K562 (cell line): ENCODE measurements around the gene OPA3. TPM values are rescaled to one million over a fixed set of nuclear protein-coding genes. Genes with fewer than 3 reads are reported as not detected.

Experiments used
- BRD4 ChIP-seq: fragments of 200-600 bp; sonication (generic); IDR thresholded peaks from 2 replicates; pipeline ENCODE4 v1.6.1; 2017; ENCODE audit warnings: inconsistent platforms
- CREB1 ChIP-seq, 2 experiments: sonication (generic) in 1 of 2; formaldehyde crosslinking in 1 of 2; IDR thresholded peaks; 2 replicates each; pipeline versions ENCODE4 v1.6.1 to v1.8.0; 2012 to 2022; ENCODE audit warnings: inconsistent platforms in 1 of 2, mild to moderate bottlenecking in 1 of 2, missing genetic modification reagents in 1 of 2, moderate library complexity in 1 of 2
- DLX4 ChIP-seq: fragments of 250-450 bp; sonication (Bioruptor Pico); IDR thresholded peaks from 2 replicates; pipeline ENCODE4 v1.6.1; 2021; ENCODE audit warnings: mild to moderate bottlenecking
- GATAD2B ChIP-seq: fragments of 450-650 bp; IDR thresholded peaks from 2 replicates; pipeline ENCODE4 v1.6.1; 2017; ENCODE audit warnings: mild to moderate bottlenecking, borderline replicate concordance
- GTF2F1 ChIP-seq: IDR thresholded peaks from 2 replicates; pipeline ENCODE4 v1.6.1; 2011; ENCODE audit warnings: low read depth, low read length, improper control_type of control experiment
- JUN ChIP-seq, 2 experiments: sonication (generic) in 1 of 2; formaldehyde crosslinking in 1 of 2; IDR thresholded peaks; 2 replicates each; pipeline versions ENCODE4 v1.6.1 to v1.8.0; 2012 to 2022; ENCODE audit warnings: borderline replicate concordance in 2 of 2, mild to moderate bottlenecking in 2 of 2, improper control_type of control experiment in 1 of 2, low read depth in 1 of 2, low read length in 1 of 2, missing genetic modification reagents in 1 of 2
- KLF6 ChIP-seq: fragments of 250-450 bp; sonication (Bioruptor Pico); IDR thresholded peaks from 2 replicates; pipeline ENCODE4 v1.4.0; 2020; ENCODE audit warnings: mild to moderate bottlenecking, moderate library complexity, borderline replicate concordance
- RBFOX2 ChIP-seq: fragments of 200-400 bp; formaldehyde crosslinking; IDR thresholded peaks from 2 replicates; pipeline ENCODE4 v1.6.1; 2017; ENCODE audit warnings: low read depth, mild to moderate bottlenecking, low read length, moderate library complexity
- RFX5 ChIP-seq: IDR thresholded peaks from 2 replicates; pipeline ENCODE4 v1.6.1; 2011; ENCODE audit warnings: low read depth, mild to moderate bottlenecking, improper control_type of control experiment, low read length
- SAP30 ChIP-seq: fragments of 200-600 bp; sonication (generic); IDR thresholded peaks from 2 replicates; pipeline ENCODE4 v1.6.1; 2012; ENCODE audit warnings: borderline replicate concordance, low read depth, mild to moderate bottlenecking, moderate library complexity, low read length, control low read depth, inconsistent platforms; ENCODE audit not compliant: insufficient read depth, poor library complexity, severe bottlenecking
- SMAD4 ChIP-seq: fragments of 250-450 bp; sonication (Bioruptor Pico); conservative IDR thresholded peaks from 2 replicates; pipeline ENCODE4 v1.8.0; 2021; ENCODE audit warnings: inconsistent platforms, mild to moderate bottlenecking, moderate library complexity
- SUPT5H ChIP-seq: fragments of 450-650 bp; IDR thresholded peaks from 2 replicates; pipeline ENCODE4 v1.6.1; 2016
- TAF1 ChIP-seq: IDR thresholded peaks from 2 replicates; pipeline ENCODE4 v1.6.1; 2011; ENCODE audit warnings: mild to moderate bottlenecking, low read length, moderate library complexity; ENCODE audit not compliant: insufficient read depth, control insufficient read depth, severe bottlenecking; ENCODE audit errors: extremely low read depth
- TAL1 ChIP-seq: fragments of 450-650 bp; IDR thresholded peaks from 2 replicates; pipeline ENCODE4 v1.6.1; 2016; ENCODE audit warnings: mild to moderate bottlenecking
- TCF7 ChIP-seq: sonication (generic); IDR thresholded peaks from 2 replicates; pipeline ENCODE4 v1.6.1; 2016; ENCODE audit warnings: antibody characterized with exemption, borderline replicate concordance
- TGIF2 ChIP-seq: sonication (generic); formaldehyde crosslinking; IDR thresholded peaks from 2 replicates; pipeline ENCODE4 v1.8.1; 2022; ENCODE audit warnings: mild to moderate bottlenecking, missing genetic modification reagents, moderate library complexity
- THAP12 ChIP-seq: fragments of 250-450 bp; sonication (Bioruptor Pico); IDR thresholded peaks from 2 replicates; pipeline ENCODE4 v1.9.0; 2021; ENCODE audit warnings: mild to moderate bottlenecking, inconsistent platforms
- ZBTB43 ChIP-seq: sonication (generic); formaldehyde crosslinking; IDR thresholded peaks from 2 replicates; pipeline ENCODE4 v1.8.0; 2023; ENCODE audit warnings: mild to moderate bottlenecking, missing genetic modification reagents
- ZNF143 ChIP-seq: sonication (generic); formaldehyde crosslinking; IDR thresholded peaks from 2 replicates; pipeline ENCODE4 v1.9.0; 2022; ENCODE audit warnings: mild to moderate bottlenecking, missing genetic modification reagents
- ZNF239 ChIP-seq: fragments of 250-450 bp; sonication (Bioruptor Pico); IDR thresholded peaks from 2 replicates; pipeline ENCODE4 v1.4.0; 2020; ENCODE audit warnings: mild to moderate bottlenecking
- ZNF436 ChIP-seq: fragments of 250-450, 450-650 bp; sonication (Bioruptor Pico); formaldehyde crosslinking; IDR thresholded peaks from 2 replicates; pipeline ENCODE4 v1.7.0; 2020; ENCODE audit warnings: mild to moderate bottlenecking
- ZNF583 ChIP-seq: fragments of 250-450 bp; sonication (Bioruptor Pico); IDR thresholded peaks from 2 replicates; pipeline ENCODE4 v1.4.0; 2020
- ZNF830 ChIP-seq: fragments of 250-450 bp; sonication (Bioruptor Pico); IDR thresholded peaks from 2 replicates; pipeline ENCODE4 v1.5.0; 2021; ENCODE audit warnings: mild to moderate bottlenecking
- polyA plus RNA-seq, 8 experiments: library from polyadenylated mRNA; depleted of rRNA in 4 of 8; stranded (reverse) in 5 of 8; unstranded in 3 of 8; fragments of >200 nt; fragmentation: Nextera tagmentation in 2 of 8; fragmentation: Illumina TruSeq in 1 of 8; extraction: Ambion mirVana in 2 of 8; extraction: Trizol in 1 of 8; gene quantifications; 2 replicates each; pipeline versions ENCODE4 v1.2.1 to v1.2.3, GENCODE V29; 2011 to 2014; ENCODE audit warnings: inconsistent platforms in 1 of 8, missing spikeins in 1 of 8
- total RNA-seq, 7 experiments: library from RNA; depleted of rRNA in 6 of 7; stranded (reverse); fragments of >200 nt in 6 of 7; fragmentation: Illumina TruSeq in 2 of 7; extraction: Trizol in 2 of 7; gene quantifications; 2 replicates each; pipeline versions ENCODE4 v1.2.1 to v1.2.3, GENCODE V29; 2011 to 2021; ENCODE audit warnings: low replicate concordance in 1 of 7

OPA3 gene
- total and polyA plus RNA-seq, 9 of the 15 experiments (the other 6 are each of a cell fraction or from before 2014, with no cell fraction given), result 1.4 to 18.8 (median 9.0) TPM

GRCh38 chr19:45506246-45506988, 78.2 kb downstream of the OPA3 start (continued):
- peak; percentile 84 for TF ChIP-seq TAF1
- TF ChIP-seq TAL1, result no peak
- TF ChIP-seq ZNF830, result no peak
- no peak for TF ChIP-seq KLF6 (CRISPR knock-in tag)
- peak; percentile 74; the same call in 1 of the 2 replicates for TF ChIP-seq THAP12 (CRISPR knock-in tag)
- TF ChIP-seq SMAD4 (CRISPR knock-in tag), result peak; percentile 79
- TF ChIP-seq RFX5, result no peak; the same call in 1 of the 2 replicates
- 0 out of 2 replicates have a peak, but pooled peaks have one; percentile 35 for TF ChIP-seq GATAD2B
- peak; percentile 74 for TF ChIP-seq JUN (IDR thresholded peaks at IDR 0.05; ENCODE audit: borderline replicate concordance, low read depth, low read length)
- no peak; the same call in 1 of the 2 replicates for TF ChIP-seq JUN (CRISPR knock-in tag; IDR thresholded peaks at IDR 0.05; ENCODE audit: borderline replicate concordance)
- peak; percentile 83 for TF ChIP-seq CREB1 (IDR thresholded peaks at IDR 0.05)
- peak; percentile 93 for TF ChIP-seq CREB1 (CRISPR knock-in tag; IDR thresholded peaks at IDR 0.05)
- no peak for TF ChIP-seq BRD4
- TF ChIP-seq DLX4 (CRISPR knock-in tag), result no peak
- no peak for TF ChIP-seq ZNF239 (CRISPR knock-in tag)
- no peak for TF ChIP-seq ZNF436 (CRISPR knock-in tag)
- TF ChIP-seq GTF2F1, result 0 out of 2 replicates have a peak, but pooled peaks have one; percentile 27
- no peak for TF ChIP-seq TCF7
- no peak for TF ChIP-seq TGIF2
- TF ChIP-seq SAP30, result peak; percentile 78
- no peak for TF ChIP-seq ZNF143 (CRISPR knock-in tag)
- TF ChIP-seq RBFOX2, result peak; percentile 70
- TF ChIP-seq ZNF583 (CRISPR knock-in tag), result no peak
- TF ChIP-seq ZBTB43 (CRISPR knock-in tag), result no peak
- TF ChIP-seq SUPT5H, result peak; percentile 82
